MM.1S (cell line): ENCODE data around the gene C10orf90.

ENCODE experiments used
- EZH2 ChIP-seq: fragments of 300-600 bp; sonication (generic); optimal IDR thresholded peaks from 2 replicates; pipeline ENCODE3; 2017; ENCODE audit warnings: low read depth, mild to moderate bottlenecking, antibody characterized with exemption, low read length, mixed read lengths
- TF ChIP-seq, protein P1 (sequence below): fragments of 300-600 bp; sonication (generic); IDR thresholded peaks from 2 replicates; pipeline ENCODE4 v1.5.1; 2016; ENCODE audit warnings: antibody characterized with exemption, low read length, mixed read lengths

DNA sequence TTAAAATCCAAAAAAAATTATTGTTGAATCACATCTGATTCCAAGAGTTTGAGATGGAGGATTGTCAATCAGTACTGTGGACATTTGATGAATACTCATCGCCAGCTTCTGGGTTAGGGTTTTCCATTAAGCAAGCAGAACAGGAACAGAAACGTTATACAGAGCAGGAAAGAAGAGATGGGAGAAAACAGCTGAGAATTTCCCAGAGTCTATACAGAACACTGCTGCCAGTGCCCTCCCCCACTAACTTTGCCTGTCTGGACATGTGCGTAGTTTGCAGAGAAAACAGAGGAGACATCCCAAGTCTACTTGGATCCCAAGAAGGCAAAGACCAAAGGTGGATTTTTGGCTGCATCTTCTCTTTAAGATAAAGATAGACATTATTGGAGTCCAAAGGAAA lies 19.0 kb downstream of the C10orf90 start:
- TF ChIP-seq, protein P1, sequence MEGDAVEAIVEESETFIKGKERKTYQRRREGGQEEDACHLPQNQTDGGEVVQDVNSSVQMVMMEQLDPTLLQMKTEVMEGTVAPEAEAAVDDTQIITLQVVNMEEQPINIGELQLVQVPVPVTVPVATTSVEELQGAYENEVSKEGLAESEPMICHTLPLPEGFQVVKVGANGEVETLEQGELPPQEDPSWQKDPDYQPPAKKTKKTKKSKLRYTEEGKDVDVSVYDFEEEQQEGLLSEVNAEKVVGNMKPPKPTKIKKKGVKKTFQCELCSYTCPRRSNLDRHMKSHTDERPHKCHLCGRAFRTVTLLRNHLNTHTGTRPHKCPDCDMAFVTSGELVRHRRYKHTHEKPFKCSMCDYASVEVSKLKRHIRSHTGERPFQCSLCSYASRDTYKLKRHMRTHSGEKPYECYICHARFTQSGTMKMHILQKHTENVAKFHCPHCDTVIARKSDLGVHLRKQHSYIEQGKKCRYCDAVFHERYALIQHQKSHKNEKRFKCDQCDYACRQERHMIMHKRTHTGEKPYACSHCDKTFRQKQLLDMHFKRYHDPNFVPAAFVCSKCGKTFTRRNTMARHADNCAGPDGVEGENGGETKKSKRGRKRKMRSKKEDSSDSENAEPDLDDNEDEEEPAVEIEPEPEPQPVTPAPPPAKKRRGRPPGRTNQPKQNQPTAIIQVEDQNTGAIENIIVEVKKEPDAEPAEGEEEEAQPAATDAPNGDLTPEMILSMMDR: no peak
- TF ChIP-seq EZH2: no peak
